ENCODE measurements around the gene ATP8A1.
"Not testable (repeated sequence)": the region's sequence is repeated elsewhere in the genome, so short reads cannot be mapped to it uniquely, and the experiment has no call there.

Gene ATP8A1

DNA sequence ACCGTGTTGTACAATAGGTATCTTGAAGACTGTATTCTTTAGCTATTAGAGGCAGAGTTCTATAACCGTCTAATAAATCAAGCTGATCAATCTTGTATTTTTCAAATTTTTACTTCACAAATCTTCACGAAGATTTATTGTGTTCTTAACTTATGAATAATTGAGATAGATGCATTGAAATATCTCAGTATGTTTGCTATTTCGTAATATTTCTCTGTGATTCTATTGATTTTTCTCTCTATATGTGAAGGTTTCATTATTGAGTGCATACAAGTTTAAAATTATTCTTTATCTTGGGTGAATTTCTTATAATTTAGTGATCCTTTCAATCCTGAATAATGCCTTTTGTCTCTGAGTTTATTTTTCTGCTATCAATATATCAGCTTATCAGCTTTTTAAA is 279.4 kb downstream of the ATP8A1 start:
- DNase-seq (ENCODE audit: low read depth in 1 of 2, low spot score in 1 of 2) = no peak

GRCh38 chr4:42372303-42372702 is 284.6 kb downstream of the ATP8A1 start:
- DNase-seq (ENCODE audit: low read depth in 1 of 2, low spot score in 1 of 2) = not testable (repeated sequence)

GRCh38 chr4:42371305-42372252 is 285.3 kb downstream of the ATP8A1 start:
- no peak for DNase-seq (ENCODE audit: low read depth in 1 of 2, low spot score in 1 of 2)

DNA sequence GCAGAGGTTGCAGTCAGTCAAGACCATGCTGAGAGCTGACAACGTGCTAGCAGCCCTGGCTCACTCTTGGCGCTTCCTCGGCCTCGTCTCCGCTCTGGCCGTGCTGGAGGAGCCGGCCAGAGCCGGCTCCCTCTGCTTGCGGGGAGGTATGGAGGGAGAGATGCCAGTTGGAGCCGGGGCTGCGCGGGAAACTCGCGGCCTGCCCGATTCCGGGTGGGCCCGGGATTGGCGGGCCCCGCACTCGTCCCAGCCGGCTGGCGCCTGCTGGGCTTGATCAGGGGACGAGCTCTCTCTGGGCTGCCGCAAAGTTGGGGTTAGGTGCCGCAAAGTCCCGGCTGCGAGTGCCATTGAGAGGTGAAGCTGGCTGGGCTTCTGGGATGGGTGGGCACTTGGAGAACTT is 287.4 kb downstream of the ATP8A1 start:
- no peak for DNase-seq (ENCODE audit: low read depth in 1 of 2, low spot score in 1 of 2)

- no peak for DNase-seq (ENCODE audit: low read depth in 1 of 2, low spot score in 1 of 2)
Observed at GRCh38 chr4:42366959-42367358, 289.9 kb downstream of the ATP8A1 start.

- no peak for DNase-seq (ENCODE audit: low read depth in 1 of 2, low spot score in 1 of 2)
Observed at GRCh38 chr4:42364266-42365053, 292.4 kb downstream of the ATP8A1 start.

GRCh38 chr4:42363614-42364013 is 293.3 kb downstream of the ATP8A1 start:
- DNase-seq (ENCODE audit: low read depth in 1 of 2, low spot score in 1 of 2) = no peak

DNA sequence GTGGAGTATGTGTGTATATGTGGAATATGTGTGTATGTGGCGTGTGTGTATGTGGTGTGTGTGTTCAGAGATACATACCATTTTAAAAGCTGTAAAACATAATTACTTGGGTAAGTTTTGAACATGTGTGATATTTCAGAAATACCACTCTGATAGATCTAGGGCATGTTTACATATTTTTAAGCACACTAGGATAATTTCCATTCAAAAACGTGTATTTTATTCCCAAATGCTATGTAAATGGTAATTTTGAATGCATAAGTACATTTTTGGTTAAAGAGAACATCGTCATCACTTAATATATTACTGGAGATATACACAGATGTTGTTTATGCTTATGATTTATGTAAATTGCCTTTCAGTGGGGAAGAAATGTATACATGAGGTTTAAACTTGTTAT is 294.3 kb downstream of the ATP8A1 start:
- no peak for DNase-seq (ENCODE audit: low read depth in 1 of 2, low spot score in 1 of 2)

DNA sequence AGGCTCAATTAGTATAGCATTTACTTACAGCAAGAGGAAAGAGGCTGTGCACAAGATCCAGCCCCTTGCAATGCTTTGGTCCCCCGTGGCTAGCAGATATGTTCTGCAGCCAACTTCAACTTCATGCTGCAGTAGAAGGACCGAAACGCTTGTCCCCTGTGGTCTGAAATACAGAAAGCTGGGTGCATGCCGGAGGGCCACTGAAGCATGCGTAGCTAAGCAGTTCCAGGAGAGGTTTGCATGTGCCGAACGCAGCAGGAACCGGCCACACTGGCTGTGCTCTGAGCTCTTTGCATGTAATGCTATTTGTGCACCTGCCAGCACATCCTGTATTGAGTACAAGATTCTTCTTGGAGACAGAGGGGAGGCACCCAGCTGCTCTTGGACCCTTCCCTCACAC is 295.4 kb downstream of the ATP8A1 start:
- DNase-seq (ENCODE audit: low read depth in 1 of 2, low spot score in 1 of 2) = no peak

- DNase-seq (ENCODE audit: low read depth in 1 of 2, low spot score in 1 of 2) = no peak
Observed at GRCh38 chr4:42360256-42360669, 296.6 kb downstream of the ATP8A1 start.

DNA sequence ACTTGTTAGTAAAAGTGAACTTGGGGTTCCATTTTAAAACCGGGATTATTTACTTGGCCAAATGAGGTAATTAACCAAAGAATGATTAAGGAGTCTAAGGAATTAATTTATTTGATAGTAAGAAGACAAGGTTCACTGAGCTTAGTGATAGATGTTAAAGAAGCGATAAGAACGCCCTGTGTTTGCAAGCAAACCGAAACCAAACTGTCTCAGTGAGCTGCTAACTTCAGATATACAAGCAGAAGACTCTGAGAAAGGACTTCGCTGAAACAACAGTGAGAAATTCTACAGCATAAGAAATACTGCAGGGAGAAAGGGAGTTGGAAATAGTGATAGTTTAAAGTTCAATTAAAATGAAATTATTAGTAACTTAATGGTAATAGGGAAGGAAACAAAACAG is 297.2 kb downstream of the ATP8A1 start:
- no peak for DNase-seq (ENCODE audit: low read depth in 1 of 2, low spot score in 1 of 2)
